Measurements from ENCODE around the gene TRIM52. TPM values are rescaled to one million over a fixed set of nuclear protein-coding genes. Genes with fewer than 3 reads are reported as not detected.

TRIM52 gene
- polyA plus RNA-seq, 1 experiment = 8.7 TPM

DNA sequence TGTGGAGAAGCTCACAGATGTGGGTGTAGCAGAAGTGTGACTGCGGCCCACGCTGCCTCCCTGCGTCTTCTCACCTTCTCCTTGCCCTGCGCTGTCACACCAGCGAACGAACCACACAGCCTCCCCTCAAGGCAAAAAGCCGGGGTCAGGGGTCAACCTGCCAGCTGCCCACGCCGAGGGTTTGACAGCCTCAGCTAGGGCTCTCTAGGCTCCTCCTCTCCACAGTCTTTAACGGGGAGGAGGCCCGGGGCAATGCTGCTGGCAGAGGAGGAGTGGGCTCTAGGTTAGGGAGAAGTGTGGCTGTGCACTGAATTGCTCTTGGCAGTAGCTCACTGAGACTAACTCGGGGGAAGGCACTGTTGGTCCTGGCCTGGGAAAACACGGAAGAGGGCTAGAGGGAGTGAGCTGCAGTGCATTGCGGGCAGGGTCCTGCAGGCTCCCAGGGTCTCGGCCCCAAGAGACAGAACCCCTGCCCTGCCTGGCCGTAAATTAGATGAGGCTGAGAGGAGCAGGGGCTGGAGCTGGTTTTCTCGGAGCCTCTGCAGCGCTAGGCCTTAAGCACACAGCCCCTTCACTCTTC lies 4.2 kb upstream of the TRIM52 start:
- TF ChIP-seq, protein P1, sequence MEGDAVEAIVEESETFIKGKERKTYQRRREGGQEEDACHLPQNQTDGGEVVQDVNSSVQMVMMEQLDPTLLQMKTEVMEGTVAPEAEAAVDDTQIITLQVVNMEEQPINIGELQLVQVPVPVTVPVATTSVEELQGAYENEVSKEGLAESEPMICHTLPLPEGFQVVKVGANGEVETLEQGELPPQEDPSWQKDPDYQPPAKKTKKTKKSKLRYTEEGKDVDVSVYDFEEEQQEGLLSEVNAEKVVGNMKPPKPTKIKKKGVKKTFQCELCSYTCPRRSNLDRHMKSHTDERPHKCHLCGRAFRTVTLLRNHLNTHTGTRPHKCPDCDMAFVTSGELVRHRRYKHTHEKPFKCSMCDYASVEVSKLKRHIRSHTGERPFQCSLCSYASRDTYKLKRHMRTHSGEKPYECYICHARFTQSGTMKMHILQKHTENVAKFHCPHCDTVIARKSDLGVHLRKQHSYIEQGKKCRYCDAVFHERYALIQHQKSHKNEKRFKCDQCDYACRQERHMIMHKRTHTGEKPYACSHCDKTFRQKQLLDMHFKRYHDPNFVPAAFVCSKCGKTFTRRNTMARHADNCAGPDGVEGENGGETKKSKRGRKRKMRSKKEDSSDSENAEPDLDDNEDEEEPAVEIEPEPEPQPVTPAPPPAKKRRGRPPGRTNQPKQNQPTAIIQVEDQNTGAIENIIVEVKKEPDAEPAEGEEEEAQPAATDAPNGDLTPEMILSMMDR (IDR thresholded peaks at IDR 0.05; ENCODE audit: low read depth, low read length) = no peak
- ChIA-PET CTCF (no interaction called here), POLR2A (no interaction called here)
- H3K27me3 ChIP-seq (ENCODE audit: control insufficient read depth, insufficient read depth, low read length) = no peaks in the 10 kb centered on the region
- H3K27ac ChIP-seq (ENCODE audit: low read depth, low read length) = no peak overlapping the region
- no peak for DNase-seq (ENCODE audit: low read depth, low spot score)
- H3K4me3 ChIP-seq (ENCODE audit: low read depth, low read length) = no peak overlapping the region
- peaks cover 3% of the 10 kb centered on the region for H3K9me3 ChIP-seq (ENCODE audit: control insufficient read depth, insufficient read depth, low read length)

- CTCF ChIA-PET = no interaction called here
- Histone ChIP-seq H3K4me3 (ENCODE audit: low read depth, low read length) (no peak overlapping the region), H3K27ac (ENCODE audit: low read depth, low read length) (no peak overlapping the region), H3K9me3 (ENCODE audit: control insufficient read depth, insufficient read depth, low read length) (peaks cover 3% of the 10 kb centered on the region), H3K27me3 (ENCODE audit: control insufficient read depth, insufficient read depth, low read length) (no peaks in the 10 kb centered on the region)
- no peak for DNase-seq (ENCODE audit: low read depth, low spot score)
- TF ChIP-seq, protein P1 (IDR thresholded peaks at IDR 0.05; ENCODE audit: low read depth, low read length) = no peak
- POLR2A ChIA-PET = no interaction called here
Observed at GRCh38 chr5:181263633-181264032, 2.7 kb upstream of the TRIM52 start.

DNA sequence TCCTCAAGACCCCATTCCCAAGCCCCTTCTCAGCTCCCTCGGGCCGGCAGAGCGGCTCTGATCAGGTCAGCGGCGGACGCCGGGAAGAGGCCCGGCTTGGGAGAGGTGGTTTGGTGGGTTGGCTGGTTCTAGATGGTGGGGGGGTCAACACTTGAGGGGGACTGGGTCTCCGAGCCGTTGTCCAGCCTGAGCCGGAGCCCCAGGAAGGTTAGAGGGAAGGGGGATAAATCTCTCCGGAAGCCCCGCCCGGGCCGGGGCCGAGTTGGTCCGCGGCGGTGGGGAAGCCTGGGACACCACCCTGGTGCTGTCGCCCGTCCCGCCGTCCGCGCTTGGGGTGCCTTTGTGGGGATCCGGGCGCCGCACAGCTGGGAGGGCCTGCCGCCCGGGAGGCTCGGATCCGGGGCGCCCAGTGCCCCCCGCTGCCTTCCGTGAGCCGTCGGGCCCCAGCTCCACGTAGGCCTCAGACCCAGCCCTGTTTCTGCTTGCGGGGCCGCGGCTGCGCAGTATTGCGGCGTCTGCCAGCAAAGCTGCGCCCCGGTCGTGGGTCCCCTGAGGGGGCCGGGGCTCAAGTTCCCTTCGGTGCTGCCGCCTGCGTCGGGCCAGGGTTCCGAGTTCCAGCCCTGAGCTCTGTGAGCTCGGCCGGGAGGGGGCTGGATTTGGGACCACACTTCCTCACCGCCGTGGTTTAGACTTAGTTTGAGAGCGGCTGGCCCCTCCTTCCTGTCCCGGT lies 542 bp upstream of the TRIM52 start:
- Histone ChIP-seq H3K27ac (ENCODE audit: low read depth, low read length) (peak overlapping the region; percentile 95), H3K27me3 (ENCODE audit: control insufficient read depth, insufficient read depth, low read length) (no peaks in the 10 kb centered on the region), H3K9me3 (ENCODE audit: control insufficient read depth, insufficient read depth, low read length) (peaks cover 3% of the 10 kb centered on the region), H3K4me3 (ENCODE audit: low read depth, low read length) (peak overlapping the region; percentile 92)
- TF ChIP-seq, protein P1 (IDR thresholded peaks at IDR 0.05; ENCODE audit: low read depth, low read length) = no peak
- CTCF ChIA-PET = interaction anchor here (1.2 kb wide), 1 partner anchor 393 kb away, joined by 4 read pairs; no protein-coding TSS in a partner anchor
- POLR2A ChIA-PET = interaction anchor here (0.8 to 2.6 kb wide), 9 partner anchors 12 to 476 kb away, joined by 5 to 14 read pairs (median 8); partner anchors contain the start of gene RACK1
- DNase-seq (ENCODE audit: low read depth, low spot score) = no peak

DNA sequence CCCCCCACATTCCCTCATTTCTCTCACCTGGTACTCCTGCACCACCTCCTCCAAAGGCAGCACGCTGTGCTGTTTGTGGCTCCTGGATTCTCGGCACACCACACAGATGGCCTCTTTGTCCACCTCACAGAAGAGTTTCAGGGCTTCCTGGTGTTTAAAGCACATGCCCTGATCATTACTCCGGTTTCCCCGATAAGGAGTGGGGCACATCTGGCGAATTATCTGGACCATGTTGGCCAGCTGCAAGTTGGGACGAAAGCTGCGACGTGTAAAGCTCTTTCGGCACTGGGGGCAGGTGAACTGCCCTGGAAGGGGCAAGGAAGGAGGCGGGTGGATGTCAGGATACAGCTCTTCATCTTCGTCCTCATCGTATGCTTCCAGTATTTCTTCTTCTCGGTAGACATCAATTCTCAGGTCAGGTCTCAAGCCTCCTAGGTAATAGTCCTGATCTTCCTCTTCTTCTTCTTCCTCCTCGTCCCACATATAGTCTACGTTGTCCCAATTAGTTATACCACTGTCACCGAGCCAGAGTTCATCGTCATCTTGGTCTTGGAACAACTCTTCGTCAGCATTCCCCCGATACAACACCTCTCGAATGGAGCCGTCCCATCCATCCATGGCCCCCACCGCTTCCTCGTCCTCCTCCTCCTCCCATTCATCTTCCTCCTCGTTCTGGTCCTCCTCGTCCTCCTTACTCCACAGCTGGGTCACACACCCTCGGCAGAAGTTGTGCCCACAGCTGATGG lies 796 bp downstream of the TRIM52 start:
- Histone ChIP-seq H3K27me3 (ENCODE audit: control insufficient read depth, insufficient read depth, low read length) (no peaks in the 10 kb centered on the region), H3K4me3 (ENCODE audit: low read depth, low read length) (peak overlapping the region; percentile 92), H3K9me3 (ENCODE audit: control insufficient read depth, insufficient read depth, low read length) (peaks cover 3% of the 10 kb centered on the region), H3K27ac (ENCODE audit: low read depth, low read length) (peak overlapping the region; percentile 31)
- TF ChIP-seq, protein P1 (IDR thresholded peaks at IDR 0.05; ENCODE audit: low read depth, low read length) = no peak
- CTCF ChIA-PET = no interaction called here
- no peak for DNase-seq (ENCODE audit: low read depth, low spot score)
- POLR2A ChIA-PET = interaction anchor here (0.5 to 2.6 kb wide), 5 partner anchors 10 to 71 kb away, joined by 3 to 14 read pairs (median 7); partner anchors contain the start of gene RACK1
